ENCODE data around the gene GRID2.

DNA sequence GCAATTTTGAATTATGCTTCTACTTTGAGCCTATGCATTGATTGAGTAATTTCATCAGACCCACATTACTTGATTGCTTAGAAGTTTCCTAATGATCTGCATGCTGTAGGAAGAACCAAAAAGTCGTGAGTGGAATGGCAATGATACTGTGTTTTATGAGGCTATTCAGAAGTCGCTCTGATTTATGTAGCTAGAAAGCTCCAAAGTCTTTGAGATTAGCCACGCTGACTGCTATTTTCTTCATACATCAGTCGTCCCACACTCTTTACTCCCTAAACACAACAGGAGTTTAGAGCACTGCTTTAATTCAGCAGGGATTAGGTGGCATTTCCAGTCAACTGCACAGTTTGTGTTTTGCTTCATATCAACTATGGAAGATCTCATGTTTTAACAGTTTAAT lies 4.1 kb downstream of the GRID2 start:
- TF ChIP-seq, protein P1, sequence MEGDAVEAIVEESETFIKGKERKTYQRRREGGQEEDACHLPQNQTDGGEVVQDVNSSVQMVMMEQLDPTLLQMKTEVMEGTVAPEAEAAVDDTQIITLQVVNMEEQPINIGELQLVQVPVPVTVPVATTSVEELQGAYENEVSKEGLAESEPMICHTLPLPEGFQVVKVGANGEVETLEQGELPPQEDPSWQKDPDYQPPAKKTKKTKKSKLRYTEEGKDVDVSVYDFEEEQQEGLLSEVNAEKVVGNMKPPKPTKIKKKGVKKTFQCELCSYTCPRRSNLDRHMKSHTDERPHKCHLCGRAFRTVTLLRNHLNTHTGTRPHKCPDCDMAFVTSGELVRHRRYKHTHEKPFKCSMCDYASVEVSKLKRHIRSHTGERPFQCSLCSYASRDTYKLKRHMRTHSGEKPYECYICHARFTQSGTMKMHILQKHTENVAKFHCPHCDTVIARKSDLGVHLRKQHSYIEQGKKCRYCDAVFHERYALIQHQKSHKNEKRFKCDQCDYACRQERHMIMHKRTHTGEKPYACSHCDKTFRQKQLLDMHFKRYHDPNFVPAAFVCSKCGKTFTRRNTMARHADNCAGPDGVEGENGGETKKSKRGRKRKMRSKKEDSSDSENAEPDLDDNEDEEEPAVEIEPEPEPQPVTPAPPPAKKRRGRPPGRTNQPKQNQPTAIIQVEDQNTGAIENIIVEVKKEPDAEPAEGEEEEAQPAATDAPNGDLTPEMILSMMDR (IDR thresholded peaks at IDR 0.05): no peak
- no peak for TF ChIP-seq POLR2A (IDR thresholded peaks at IDR 0.05)

All from thyroid gland (tissue), 4 donors.